Fibroblast of skin of left biceps (primary cell): Measurements from ENCODE around the gene NEUROD4.
"Not testable (repeated sequence)": the region's sequence is repeated elsewhere in the genome, so short reads cannot be mapped to it uniquely, and the experiment has no call there.

ENCODE experiments used
- DNase-seq, 2 experiments: peaks; one replicate each; pipeline ENCODE4 v3.0.0-alpha.2; 2013; ENCODE audit warnings: low read depth in 2 of 2

Gene NEUROD4, protein sequence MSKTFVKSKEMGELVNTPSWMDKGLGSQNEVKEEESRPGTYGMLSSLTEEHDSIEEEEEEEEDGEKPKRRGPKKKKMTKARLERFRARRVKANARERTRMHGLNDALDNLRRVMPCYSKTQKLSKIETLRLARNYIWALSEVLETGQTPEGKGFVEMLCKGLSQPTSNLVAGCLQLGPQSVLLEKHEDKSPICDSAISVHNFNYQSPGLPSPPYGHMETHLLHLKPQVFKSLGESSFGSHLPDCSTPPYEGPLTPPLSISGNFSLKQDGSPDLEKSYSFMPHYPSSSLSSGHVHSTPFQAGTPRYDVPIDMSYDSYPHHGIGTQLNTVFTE

DNA sequence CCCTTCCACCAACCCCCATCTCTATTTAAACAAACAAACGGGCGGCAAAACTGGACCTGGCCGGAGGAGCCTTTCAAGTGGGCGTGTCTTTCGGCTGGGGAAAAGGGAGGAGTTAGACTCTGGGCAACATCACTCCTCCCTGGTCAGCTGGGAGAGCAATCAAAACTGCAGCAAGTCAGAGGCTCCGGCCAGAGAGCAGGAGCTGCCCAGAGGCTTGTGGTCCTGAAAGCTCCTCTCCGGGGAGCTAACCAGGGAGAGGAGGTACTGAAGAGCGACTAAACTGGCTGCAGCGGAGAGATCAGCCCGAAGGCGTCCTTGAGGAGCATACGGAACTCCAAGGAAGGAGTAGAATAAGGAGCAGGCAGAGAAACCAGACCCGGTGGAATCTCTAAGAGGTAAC lies at the start of gene NEUROD4:
NEUROD4 (plus strand) TSS at position 191 of the 400 bp plus-strand sequence. CDS start 6,466 bp downstream, outside the sequence.
- DNase-seq: no peak

DNA sequence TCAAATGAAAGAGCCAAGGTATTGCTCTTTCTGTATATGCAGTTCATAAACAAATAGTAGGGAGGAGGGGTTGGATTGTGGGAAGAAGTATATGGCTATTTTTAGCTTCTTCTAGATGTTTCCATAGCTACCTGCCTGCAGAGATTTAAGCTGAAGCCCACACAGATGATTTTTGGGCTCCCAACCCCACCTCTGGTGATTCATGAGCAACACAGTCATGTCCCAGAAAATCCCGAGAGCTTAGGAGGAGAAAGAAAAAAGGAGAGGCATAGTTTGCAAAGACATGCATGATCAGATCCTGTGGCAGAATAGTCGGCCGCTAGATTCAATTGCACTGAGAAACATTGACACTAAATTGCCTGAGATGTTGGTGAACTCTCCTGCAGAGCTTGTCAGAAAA lies 49.0 kb upstream of the NEUROD4 start:
- DNase-seq: no peak

DNA sequence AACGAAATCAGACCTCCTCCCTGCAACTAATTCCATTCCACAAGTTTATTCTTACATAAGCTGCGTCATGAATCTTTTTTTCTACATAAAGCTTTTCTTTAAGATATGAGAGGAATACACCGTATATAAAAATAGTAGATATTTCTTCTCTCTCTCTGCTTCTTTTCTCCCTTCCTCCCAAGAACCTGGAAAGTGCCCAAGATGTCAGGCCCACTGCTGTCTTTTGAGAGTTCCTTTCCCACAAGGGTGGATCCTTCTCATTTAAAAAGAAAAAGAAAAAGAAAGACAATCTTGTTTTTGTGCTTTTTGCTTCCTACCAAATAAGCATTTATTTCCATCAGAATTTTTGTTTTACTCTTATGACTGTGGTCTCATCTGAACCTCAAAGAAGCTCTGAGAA lies 46.2 kb upstream of the NEUROD4 start:
- no peak for DNase-seq

DNA sequence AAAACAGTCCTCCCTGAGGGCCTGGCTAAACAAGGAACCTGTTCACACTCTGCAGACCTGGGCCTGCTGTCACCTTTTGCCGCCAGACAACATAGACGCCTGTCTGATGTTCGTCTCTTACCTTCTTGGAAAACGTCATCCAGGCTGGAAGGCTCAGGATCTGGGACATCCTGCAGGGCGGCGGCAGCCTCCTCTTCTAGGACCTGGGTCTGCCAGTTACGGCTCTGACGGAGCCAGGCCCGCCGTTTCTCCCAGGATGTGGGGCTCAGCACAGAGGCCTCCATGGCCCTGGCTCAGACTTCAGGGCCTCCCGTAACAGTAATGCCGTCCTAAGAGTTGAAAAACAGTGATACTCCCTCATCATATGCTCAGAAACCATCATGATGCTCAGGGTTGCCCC lies 45.5 kb upstream of the NEUROD4 start:
- DNase-seq: no peak

DNA sequence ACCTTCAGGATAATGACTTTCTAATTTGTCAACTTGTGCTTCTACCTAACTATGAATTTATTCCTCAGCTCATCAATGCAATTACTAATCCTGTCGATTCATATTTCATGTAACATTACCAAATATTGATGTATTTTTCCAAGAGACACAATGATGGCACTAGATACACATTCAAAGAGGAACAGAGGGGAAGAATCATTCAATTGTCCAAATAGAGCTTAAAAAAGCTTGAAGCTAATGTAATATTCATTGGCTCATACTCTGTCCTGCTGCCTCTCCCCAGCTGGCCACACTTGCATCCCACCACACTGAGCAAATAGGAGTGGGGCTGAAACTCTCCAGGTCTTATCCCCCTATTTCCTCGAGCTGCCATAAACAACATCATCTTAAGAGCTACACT lies 44.5 kb upstream of the NEUROD4 start:
- DNase-seq: no peak

DNA sequence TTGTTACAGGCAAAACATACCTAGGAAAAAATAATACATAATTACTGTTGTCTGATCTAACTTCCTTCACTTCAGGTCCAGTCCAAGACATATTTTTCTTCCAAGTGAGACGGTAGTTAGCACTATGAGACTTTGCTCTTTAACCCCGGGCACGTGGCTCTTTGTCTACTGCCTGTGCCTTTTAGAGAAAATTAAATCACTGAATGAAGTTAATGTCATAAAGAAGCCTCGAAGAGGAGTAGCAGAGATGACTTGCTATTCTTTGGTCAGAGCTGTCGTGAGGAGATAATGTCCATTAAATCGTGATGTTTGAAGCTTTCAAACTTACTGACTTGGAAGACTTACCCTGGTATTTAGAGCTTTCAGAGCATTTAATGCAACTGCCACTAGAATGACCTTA lies 43.9 kb upstream of the NEUROD4 start:
- DNase-seq: no peak

DNA sequence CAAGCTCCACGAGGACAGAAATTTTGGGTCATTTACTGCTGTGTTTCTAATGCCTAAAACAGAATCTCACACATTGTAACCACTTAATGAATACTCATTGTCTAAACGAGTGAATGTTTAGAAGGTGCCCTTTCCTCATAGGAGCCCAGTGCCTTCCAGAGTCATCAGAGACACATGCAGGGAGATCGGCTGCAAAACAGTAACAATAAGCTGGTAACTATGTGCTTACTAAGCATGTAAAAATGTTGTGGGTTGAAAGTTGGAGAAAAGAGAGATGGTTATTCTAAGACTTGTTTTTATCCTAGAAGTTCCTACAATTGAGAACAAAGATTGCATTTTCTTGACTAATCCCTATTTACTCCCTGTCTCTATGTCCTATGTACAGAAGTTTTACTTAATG lies 42.6 kb upstream of the NEUROD4 start:
- DNase-seq: no peak

DNA sequence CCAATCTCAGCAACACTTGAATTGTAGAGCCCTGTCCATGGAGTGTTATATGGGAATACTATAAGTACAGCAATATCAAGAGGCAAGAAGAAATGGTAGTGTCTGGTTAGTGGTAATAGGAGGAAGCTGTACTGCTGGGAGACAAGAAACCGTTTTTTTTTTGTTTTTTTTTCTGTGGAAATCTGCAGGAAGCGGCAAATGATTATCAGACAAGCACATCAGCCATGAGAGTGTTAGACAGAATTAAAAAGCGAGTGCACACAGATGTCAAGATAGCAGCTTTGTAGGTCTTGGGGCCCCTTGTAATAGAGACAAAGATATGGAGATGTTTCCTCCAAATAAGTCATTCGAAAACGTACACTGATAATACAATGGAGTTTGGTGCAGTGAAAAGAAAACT lies 41.9 kb upstream of the NEUROD4 start:
- DNase-seq: no peak

DNA sequence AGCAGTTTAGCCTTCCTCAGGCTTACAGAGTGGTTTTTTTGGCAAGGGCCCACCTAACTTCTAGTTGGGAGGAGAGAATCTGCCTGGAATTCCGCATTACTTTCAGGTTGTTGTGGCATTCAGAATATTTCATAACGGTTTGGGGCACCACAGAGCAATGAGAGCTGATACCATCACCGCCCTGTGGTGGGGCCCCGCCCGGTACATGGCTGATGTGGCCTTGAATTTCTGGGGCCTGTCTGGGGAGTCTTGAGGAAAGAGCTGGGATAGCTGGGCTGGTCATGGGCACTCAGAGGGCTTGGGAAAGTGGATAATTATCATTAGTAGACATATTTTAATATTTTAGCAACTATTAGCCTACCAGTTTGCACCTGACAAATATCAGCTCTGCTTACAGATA lies 39.4 kb upstream of the NEUROD4 start:
- DNase-seq: no peak

DNA sequence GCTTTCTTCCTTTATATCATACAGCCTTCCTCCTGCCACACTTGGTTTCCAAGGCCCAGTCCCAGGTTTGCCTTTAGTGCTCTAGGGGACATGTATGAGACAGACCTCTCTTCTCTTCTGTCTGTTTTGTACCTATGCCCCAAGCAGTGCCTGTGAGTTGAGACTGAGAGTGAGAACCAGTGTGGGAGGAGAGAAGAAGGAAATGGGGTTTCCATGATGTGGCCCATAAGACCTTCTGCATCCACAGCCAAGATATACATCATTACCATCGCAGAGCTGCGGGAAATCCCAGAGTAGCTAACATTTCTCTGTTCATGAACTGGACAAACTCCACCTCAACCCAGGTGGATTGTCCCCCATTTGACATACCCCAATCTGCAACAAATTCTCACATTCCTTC lies 38.0 kb upstream of the NEUROD4 start:
- no peak for DNase-seq

DNA sequence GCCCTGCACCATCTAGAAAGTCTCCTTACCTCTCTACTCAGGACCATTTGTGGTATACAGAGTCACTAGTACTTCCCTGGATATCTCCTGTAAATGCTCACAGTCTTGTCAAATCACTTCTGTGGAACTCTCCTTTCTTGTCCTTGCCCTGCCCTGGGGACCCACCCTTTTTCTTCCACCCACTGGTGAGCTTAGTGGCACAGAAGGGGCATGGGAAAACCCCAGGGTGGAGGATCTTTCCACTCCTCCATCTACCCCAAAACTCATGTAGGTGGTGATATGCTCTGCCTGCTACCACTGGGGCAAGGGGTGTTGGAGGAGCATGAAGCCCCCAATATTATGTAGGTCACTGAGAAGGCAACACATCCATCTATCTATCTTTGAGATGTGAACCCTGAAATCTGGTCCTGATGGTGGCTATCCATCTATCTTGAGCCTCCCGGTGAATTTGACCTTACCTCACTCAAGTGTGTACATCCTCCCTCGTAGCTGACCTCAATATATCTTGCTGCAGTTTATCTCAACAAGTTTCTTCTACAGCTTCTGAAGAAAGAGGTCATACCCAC lies 36.2 kb upstream of the NEUROD4 start:
- DNase-seq: no peak

DNA sequence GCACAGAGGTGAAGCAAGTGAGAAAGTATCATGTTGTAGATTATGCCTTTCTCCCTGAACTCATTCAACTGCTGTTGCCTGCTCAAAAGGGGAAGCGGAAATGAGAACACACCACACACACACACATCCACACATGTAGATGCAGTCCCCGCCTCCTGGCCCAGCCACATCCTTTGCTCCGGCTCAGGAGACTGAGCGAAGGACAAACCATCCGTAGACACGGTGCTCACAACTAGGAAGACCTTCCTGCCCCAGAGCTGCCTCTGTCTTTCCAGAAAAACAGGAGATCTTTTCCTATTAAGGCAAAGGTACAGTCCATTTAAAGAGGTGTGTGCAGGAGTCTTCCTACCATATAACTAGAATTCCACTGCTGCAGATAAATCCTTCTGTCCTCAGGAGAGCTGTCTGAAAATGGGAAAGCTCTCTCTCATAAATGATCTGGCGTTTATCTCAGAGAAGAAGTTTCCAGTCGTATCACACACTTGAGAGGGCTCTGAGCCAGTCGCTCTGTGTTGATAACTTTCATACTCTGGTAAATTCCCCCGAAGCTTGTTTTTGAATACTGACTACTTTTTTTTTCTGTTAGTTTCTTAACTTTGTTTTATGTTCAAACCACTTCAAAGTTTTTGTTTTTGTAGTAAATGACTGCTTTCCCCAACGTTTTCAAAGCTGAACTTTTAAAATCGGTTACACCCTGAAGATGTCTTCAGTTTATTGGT lies 35.0 kb upstream of the NEUROD4 start, which contains the start of gene TESPA1:
TESPA1 (minus strand) TSS at position 105 of the 719 bp plus-strand sequence. CDS start 10,200 bp downstream, outside the sequence.
- DNase-seq: no peak

DNA sequence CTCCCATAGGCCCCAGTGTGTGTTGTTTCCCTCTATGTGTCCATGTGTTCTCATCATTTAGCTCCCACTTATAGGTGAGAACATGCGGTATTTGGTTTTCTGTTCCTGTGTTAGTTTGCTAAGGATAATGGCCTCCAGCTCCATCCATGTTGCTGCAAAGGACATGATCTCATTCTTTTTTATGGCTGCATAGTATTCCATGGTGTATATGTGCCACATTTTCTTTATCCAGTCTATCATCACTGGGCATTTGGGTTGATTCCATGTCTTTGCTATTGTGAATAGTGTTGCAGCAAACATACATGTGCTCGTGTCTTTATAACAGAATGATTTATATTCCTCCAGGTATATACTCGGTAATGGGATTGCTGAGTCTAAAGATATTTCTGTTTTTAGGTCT lies 33.0 kb upstream of the NEUROD4 start:
- not testable (repeated sequence) for DNase-seq

DNA sequence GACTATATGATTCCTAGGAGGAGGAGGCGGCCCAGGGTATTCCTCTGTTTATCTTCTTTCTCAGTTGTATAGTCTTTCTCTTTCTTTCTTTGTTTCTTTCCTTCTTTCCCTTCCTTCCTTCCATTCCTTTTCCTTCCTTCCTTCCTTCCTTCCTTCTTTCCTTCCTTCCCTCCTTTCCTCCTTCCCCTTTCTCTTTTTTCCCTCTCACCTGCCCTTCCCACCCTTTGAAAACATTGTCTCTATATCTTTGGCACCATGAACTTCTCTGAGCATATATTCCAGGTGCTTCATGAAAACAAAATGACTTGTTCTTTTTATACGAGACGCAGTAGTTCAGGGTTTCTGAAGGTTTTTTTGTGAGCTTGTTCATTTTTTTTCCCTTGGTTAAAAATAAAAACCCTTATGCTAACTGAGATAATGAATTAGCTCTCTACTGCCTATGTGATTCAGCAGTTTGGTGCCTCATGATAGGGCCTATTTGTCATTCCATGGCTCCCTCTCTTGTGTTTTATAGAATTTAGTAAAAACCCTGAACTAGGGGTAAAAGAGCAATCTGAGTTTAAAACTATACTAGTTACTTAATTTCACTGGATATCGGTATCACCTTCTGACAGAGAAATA lies 32.1 kb upstream of the NEUROD4 start:
- DNase-seq: no peak

DNA sequence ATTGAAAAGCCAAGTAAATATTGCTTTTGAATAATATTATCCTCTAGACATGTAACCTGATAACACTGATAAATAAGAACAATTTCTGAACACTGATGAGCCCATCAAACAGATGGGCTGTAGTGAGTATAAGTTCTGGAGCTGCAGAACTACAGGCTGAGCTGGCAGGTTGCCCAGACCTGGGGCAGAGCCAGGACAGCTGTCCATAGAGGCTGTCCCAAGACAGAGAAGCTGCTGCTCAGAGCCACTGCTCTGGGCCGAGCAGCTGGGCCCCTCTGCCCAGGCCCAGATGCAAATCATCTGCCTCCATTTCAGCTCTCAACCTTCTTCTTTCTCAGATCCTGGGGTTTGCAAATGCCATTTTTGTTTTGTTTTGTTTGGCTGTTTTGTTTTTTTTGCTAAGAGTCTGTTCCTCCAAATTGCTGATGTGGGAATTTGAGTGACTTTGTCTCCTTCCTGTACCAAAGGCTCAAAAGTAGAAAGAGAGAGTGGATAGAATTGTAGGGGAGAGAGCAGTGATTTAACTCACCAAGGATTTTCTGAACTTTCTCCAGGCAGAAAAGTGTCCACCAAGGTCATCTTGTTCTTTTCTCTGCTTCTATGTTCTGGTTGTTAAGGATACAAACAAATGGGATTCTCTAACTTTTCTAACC lies 31.2 kb upstream of the NEUROD4 start:
- DNase-seq: no peak

DNA sequence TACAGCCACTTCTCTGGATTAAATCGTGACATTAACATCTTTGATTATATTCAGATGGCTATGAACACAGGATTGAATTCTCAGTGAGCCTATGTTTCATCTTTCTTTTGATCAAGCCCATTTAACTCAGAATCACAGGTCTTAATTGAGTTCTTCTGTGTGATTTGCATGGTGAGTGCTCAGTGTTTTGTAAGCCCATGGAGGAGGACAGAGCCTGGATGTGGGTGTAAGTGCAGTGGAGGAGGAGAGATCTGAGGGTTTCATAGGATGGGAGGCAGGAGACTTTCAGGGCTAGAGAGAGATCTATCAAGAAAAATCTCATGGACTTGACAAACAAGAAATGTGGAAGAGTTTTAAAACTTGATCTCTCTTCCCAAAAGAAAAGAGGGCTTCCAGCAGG lies 29.9 kb upstream of the NEUROD4 start:
- no peak for DNase-seq

DNA sequence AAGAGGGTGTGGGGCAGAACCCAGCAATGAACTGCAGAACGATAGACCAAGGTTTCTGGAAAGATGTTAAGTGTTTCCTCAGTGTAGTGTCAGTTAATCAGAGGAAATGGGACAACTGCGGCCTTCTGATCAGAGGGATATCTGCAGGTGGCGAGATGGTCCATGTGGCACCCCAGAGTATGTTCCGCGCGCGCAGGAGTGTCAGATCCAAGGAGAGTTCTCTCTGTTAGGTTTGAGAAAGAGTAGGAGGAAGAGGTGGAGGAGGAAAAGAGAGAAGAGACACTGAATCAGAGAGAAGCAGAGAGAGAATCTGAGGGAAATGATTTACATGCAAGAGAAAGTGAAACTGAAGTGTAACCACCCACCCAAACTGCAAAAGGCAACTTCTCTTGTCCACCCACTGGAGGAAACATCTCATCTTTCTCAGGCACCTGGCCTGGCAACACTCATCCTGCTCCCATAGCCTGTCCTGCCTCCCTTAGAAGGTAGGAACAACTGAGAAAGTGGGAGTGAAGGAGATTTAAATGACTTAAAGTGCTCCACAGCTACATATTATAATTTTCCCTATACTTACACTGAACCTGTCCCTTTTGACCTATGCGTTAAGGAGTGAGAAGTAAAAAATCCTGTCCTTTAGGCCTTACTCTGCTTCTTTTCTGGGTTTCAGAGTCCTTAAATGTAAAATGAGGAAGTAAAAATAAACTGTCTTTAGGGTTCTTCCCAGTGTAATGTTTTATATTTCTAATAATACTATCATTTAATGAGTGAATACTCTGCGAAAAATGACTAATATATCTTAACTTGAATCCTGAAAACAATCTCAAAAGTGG lies 28.4 kb upstream of the NEUROD4 start:
- DNase-seq: no peak

DNA sequence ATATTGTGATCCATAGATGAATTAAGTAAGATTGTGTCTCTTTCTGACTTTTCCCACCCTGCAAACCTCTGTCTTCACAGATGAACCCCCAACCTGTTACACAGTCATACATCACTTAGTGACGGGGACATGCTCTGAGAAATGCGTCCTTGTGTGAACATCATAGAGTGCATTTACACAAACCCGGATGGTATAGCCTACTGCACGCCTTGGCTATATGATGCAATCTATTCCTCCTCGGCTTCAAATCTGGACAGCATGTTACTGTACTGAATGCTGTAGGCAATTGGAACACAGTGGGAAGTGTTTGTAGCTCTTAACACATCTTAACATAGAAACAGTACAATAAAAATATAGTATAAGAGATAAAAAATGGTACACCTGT lies 27.8 kb upstream of the NEUROD4 start:
- DNase-seq: no peak

DNA sequence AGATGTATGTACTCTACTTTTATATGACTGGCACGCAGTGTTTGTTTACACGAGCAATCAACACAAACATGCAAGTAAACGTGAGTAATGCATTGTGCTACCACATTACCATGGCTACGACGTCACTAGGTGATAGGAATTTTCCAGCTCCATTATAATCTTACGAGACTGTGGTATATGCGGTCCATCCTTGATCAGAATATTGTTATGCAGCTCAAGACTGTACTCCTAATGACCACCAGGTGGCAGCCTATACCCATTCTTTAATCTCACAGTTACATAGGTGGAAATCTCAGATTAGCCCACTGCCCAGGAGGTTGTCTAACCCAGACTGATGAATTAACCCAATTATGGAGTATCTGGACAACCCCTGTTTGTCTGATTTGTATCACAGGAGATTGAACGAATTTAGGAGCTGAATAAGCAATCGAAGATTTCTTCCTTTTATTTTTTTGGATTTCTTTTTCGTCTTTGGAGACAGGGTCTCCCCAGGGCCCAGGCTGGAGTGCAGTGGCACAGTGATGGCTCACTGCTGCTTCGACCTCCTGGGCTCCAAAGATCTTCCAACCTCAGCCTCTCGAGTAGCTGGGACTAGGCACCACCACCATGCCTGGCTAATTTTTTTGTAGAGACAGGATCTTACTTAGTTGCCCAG lies 26.5 kb upstream of the NEUROD4 start:
- DNase-seq: peak; percentile 14 to 19

DNA sequence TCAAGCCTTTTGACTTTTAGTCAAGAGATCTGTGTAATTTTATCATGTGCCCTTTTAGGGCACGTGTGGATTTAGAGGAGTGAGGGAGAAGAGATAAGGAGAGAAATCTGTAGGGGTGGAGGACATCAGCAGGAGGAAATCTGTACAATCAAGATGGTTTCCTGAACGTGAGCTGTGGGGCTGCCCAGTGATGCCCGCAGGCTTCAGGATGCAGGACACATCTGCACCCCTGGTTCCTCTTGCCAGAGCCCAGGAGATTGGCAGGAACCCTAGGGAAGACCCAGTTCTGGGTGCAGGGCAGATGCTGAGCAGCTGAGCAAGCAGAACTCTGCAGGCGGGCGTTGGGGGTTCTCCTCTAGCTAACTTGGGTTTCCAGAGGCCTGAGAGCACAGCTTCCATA lies 23.6 kb upstream of the NEUROD4 start:
- no peak for DNase-seq
